GM18505 (cell line): ENCODE data around the gene IGF2BP3.
"Not testable (repeated sequence)": the region's sequence is repeated elsewhere in the genome, so short reads cannot be mapped to it uniquely, and the experiment has no call there.

Experiments used
- ATAC-seq: cut with Tn5 transposase; IDR thresholded peaks from one replicate; pipeline ENCODE4 v1.9.1; 2021; ENCODE audit not compliant: unreplicated experiment
- POLR2A ChIP-seq: IDR thresholded peaks from 4 replicates; pipeline ENCODE4 v1.6.1; 2011; ENCODE audit warnings: borderline replicate concordance; ENCODE audit not compliant: insufficient read depth, insufficient read length; ENCODE audit errors: extremely low read depth

The IGF2BP3 gene

DNA sequence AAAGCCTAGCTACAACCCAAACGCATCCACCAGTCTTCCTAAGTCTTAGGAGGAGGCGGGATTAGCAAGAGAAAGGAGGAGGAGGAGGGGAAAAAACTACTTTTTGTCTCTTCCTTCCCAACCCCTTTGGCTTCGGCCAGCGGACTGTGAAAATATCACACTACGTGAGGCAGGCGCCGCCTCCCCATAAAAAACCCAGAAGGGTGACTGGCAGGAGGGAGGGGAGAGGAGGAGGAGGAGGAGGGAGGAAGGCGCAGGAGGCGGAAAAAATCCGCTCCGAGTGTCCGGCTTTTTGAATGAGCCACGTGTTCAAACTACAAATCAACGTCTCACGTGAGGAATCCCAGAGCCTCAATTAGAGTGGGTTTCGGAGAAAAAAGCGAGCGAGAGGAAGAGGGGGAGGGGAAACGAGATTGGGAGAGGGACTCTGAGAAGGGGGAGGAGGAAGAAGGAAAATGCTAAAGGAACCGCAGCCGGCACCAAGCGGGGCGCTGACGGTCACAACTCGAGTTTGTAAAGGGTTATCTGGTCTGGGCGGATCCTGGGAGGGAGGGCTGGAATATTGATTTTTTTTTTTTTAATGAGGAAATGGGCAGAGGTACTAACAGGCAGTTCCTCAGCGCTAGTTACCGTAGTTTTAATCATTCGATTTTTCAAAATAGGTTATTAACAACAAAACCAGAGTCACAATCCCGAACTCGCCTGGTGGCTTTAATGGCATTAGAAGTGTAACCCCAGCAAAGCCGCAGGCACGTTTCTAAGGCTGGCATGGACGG lies at the start of gene IGF2BP3:
IGF2BP3 (minus strand) TSS at position 162 of the 776 bp plus-strand sequence. CDS start 381 bp downstream, outside the sequence.
- no peak for ATAC-seq
- peak; percentile 57 for TF ChIP-seq POLR2A

DNA sequence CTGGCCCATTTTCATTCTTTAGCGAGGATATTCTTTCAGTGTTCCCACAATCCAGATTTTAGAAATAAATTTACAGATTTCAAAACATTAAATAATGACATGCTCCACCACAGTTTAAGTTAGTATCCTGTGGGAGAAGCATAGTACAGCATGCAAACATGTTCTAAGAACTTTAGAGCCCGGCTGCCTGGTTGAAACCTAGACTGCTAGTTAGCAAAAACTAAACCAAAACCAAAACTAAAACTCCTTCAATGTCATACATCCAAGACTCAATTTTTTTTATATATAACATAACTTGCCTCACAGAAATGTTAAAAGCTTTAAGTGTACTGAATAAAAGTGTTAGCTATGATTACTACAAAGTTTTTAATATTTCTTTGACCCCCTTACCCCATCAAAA lies 44.5 kb upstream of the IGF2BP3 start:
- no peak for TF ChIP-seq POLR2A
- ATAC-seq, result no peak

DNA sequence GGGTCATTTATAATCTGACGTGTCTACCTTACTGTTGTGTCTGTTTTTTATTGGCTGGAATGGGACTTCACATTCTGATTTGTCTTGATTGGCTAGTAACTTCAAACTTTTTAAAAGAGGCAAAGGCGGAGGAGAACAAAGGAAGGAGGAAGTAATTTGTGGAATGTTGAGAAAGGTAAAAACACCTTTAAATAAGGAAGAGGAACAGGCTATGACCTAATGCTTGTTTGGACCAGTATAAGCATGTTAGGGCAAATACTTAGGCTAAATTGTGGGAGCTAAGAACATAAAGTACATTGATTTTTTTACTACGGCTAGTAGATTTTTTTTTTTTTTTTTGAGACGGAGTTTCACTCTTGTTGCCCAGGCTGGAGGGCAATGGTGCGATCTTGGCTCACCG lies 43.5 kb upstream of the IGF2BP3 start:
- not testable (repeated sequence) for ATAC-seq

DNA sequence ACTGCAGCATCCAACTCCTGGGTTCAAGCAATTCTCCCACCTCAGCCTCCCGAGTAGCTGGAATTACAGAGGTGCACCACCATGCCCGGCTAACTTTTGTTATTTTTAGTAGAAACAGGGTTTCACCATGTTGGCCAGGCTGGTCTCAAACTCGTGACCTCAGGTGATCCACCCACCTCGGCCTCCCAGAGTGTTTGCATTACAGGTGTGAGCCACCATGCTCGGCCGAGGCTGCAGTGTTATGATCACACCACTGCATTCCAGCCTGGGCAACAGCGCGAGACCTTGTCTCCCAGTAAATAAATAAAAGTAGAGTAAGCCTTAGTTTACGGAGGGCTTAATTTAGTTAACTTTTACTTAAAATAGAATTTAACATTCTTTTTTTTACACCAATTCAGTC lies 23.7 kb upstream of the IGF2BP3 start:
- no peak for ATAC-seq
- TF ChIP-seq POLR2A, result no peak

DNA sequence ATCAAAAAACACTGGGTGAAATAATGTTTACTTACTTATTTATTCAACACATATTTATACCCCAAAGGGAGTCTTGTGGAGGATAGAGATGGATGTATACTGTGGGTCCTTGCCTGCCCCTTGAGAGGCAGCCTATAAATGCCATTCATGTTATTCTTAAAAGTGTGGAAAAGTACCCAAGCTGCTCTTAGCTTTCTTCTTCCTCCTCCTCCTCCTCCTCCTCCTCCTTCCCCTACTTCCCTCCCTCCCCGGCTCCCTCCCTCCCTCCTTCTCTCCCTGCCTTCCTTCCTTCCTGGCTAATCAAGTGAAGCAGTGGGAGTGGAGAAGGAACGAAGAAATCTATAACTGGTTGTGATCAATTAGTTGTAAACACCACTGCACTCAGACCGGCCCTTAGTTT lies 21.2 kb upstream of the IGF2BP3 start:
- no peak for TF ChIP-seq POLR2A
- no peak for ATAC-seq

DNA sequence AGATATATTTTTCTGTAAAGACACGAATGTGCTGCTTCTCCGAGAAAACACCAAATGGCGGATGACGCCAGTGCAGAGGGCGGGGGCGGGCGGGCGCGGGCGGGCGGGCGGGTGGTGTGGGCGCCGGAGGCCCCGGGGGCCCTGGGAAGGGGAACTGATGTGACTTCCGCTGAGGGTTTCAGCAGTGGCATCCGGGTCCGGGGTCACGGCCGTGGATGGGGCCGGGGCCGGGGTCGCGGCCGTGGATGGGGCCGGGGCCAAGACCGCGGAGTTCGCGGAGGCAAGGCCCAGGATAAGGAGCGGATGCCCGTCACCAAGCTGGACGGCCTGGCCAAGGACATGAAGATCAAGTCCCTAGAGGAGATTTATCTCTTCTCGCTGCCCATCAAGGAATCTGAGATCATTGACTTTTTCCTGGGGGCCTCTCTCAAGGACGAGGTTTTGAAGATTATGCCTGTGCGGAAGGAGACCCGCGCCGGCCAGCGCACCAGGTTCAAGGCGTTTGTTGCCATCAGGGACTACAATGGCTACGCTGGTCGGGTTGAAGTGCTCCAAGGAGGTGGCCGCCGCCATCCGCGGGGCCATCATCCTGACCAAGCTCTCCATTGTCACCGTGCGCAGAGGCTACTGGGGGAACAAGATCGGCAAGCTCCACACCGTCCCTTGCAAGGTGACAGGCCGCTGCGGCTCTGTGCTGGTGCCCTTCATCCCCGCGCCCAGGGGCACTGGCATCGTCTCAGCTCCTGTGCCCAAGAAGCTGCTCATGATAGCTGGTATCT lies 20.3 kb upstream of the IGF2BP3 start:
- ATAC-seq, result peak; percentile 84
- peak; percentile 71 for TF ChIP-seq POLR2A

DNA sequence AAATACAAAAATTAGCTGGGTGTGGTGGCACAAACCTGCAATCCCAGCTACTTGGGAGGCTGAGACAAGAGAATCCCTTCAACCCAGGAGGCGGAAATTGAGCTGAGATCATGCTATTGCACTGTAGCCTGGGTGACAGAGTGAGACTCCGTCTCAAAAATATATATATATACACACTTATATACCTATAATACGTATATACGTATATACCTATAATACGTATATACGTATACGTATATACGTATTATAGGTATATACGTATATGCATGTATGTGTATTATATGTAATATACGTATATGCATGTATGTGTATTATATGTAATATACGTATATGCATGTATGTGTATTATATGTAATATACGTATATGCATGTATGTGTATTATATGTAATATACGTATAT lies 18.4 kb upstream of the IGF2BP3 start:
- not testable (repeated sequence) for ATAC-seq

DNA sequence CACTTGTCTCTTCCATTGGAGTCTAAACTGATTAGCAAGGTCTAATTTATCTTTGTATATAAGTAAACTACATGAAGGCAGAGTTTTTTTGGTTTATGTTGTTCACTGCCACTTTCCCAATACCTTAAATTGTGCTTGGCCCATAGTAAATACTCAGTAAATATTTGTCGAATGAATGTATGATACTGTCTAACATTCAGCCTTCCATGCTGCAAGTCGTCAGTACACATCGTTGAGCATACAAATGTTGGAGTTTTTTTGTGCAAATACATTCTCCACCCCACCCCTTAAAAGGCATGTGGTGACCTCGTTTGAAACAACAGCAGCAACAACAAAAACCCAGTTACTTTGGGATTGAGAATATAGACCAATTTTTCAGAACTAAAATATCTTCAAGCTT lies 17.4 kb upstream of the IGF2BP3 start:
- ATAC-seq, result no peak
- TF ChIP-seq POLR2A, result no peak

DNA sequence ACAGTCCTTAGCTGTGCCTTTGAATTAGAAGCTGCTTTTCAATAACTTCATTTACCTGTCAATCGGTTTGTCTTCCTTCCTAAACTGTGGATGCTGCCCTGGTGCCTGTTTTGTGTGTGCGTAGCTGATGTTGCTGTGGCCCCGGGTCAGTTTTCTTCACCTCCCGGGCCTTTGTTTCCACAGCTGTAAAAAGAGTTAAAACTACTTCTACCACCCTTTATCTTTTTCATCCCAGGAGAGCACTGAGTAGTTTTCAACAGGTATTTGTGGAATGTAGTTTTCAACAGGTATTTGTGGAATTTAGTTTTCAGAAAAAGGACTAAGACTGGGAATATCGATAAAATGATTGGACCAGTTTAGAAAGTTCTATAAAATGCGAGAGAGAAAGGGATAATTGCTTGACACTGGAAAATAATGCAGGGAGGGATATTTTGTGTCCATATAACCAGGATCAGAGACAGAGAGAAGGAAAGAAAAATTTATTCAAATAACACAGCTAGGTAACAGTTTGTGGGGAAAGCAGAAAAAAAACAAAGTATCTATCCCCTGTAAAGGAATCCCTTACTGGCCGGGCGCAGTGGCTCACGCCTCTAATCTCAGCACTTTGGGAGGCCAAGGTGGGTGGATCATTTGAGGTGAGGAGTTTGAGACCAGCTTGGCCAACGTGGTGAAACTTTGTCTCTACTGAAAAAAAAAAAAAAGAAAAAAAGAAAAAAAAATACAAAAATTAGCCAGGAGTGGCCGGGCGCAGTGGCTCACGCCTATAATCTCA lies 15.9 kb upstream of the IGF2BP3 start:
- ATAC-seq, result no peak

DNA sequence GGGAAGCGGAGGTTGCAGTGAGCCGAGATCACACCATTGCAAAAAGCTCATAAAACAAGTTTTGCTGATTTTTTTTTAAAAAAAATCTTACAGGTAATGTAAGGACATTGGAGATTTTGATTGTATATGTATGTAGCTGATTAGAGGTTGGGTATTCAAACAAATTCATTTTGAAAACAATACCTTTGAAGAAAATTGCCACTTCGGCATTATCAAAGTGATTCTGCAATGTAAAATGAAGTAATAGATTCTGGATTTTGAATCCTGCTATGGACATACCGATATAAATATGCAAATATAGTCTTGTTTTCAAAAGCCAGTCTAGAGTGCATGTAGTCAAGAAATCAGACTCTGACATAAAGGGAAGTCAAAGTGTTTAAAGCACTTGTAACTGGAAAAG lies 12.4 kb upstream of the IGF2BP3 start:
- no peak for ATAC-seq

More for the DNA sequence above, 15.9 kb upstream of the IGF2BP3 start:
- no peak for TF ChIP-seq POLR2A

DNA sequence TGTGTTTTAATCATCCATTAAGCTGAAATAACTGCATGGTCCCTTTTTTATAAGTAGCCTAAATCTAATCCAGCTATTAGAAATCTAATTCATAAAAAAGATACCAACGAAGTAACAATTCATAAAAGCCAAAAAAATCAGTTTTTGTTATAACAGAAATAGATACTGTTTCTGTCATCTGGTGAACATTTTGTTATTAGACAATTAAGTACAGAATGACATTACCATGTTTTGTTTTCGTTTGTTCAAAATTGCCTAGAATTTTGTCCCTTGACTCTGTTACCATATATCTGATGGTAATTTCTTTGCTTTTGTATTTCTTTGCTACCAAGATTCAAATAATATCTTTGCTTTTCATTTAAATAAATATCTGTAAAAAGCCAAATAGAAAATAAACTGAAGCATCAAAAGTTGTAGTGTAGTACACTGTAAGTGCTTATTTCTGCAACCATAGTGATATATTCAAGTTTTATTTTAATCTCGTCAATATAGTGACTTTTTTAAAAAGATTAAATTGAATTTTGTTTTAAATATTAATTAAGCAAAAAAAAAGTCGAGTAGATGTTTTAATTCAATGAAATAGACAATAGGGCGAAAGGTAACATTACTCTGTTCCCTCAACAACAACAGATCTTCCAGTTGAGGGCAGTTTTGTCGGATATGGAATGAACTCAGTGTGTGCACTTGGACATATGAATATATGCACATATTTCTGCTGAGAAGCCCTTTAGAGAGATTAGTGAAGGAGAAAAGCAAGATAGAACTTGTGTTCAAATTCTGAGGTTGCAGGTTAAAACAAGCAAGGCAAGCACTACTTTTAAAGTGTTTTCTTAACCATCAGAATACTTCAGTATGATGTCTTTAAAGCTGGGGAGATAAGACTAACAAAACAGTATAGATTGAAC lies 7.9 kb upstream of the IGF2BP3 start:
- no peak for ATAC-seq
- no peak for TF ChIP-seq POLR2A

More for the DNA sequence above, 12.4 kb upstream of the IGF2BP3 start:
- TF ChIP-seq POLR2A, result no peak

DNA sequence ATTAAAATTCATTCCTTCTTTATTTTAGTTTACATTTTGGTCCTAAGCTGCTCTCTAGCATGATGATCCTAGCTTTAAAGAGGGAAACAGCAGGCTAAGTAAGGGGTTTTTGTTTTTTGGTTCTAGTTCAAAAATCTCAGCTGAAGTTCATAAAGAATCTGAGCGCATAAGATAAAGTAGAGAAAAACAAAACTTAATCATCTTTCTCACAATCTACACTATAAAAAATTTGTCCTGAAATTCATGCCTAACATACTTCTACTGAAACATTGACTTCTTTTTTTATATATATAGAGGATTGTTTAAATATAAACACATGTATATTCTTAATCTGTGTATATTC lies 6.8 kb upstream of the IGF2BP3 start:
- ATAC-seq, result no peak
- no peak for TF ChIP-seq POLR2A

DNA sequence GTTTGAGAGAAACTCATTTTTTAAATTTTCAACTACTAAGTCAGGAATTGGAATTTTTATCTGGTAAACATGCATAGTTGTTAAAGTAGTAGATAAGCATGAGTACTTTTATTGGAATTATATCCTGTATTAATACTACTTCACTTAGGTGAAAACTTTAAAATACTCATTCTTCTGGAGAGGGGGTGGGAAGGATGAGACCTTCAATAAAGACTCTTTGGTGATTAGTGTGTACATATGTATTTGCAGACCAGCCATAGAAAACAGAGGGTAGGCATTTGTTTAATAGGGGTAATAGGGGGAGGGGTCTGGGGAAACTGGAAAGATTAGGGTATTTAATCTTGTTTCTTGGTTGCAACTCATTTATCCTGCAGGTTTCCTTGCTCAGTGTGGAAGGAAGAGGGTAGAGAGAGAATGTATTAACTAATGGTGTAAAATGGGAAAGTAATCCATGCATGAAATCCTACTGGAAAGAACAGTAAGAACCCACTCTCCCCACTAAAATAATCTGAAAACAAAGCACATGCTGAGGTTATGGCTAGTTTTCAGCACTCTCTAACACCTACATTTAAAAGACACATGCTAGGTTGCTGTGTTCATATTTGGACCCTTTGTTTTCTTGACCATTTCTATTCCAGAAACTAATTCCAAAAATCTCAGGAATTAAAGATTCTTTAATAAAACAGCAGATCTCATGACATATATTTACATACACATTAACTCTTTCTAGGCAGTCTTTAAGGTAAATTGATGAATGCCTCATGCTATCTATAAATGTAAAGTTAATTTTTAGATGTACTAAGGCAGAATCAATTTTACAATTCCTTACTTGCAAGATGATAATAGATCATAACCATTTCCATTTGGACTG lies 6.2 kb upstream of the IGF2BP3 start:
- no peak for ATAC-seq
- TF ChIP-seq POLR2A, result no peak

DNA sequence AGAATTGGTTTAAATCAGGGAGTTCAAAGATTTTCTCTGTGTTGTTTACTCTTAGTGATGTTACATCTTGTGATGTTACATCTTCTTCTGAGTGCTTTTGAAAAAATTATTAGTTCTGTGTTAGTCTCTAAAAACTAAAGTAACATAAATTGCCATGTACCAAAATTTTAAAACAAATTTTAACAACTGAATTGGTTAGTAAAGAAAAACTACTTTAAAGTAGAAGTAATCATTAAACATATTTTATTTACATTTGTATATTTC lies 5.2 kb upstream of the IGF2BP3 start:
- no peak for ATAC-seq
- TF ChIP-seq POLR2A, result no peak
